Breast epithelium (tissue), 4 donors: ENCODE measurements around the gene SPIRE2. TPM values are rescaled to one million over a fixed set of nuclear protein-coding genes. Genes with fewer than 3 reads are reported as not detected.
"Not testable (repeated sequence)": the region's sequence is repeated elsewhere in the genome, so short reads cannot be mapped to it uniquely, and the experiment has no call there.

Source experiments
- DNase-seq, 2 donors: peaks; one replicate each; pipeline ENCODE4 v3.0.0-alpha.2; 2019; ENCODE audit warnings: low spot score in 2 of 2
- H3K27ac ChIP-seq, 2 donors: fragments of 200-600 bp; sonication (generic) in 1 of 2; one replicate each; pipeline ENCODE4 v1.5.1; 2016 to 2019; ENCODE audit warnings: mild to moderate bottlenecking in 1 of 2
- H3K27me3 ChIP-seq, 2 donors: fragments of 200-600 bp; sonication (generic) in 1 of 2; one replicate each; pipeline versions ENCODE4 v1.5.1 to v1.6.0; 2017 to 2019; ENCODE audit warnings: control low read depth in 1 of 2, mild to moderate bottlenecking in 1 of 2
- H3K36me3 ChIP-seq: fragments of 200-600 bp; one replicate; pipeline ENCODE4 v1.5.1; 2019
- H3K4me1 ChIP-seq, 2 donors: fragments of 200-600 bp; sonication (generic); one replicate each; pipeline ENCODE4 v1.5.1; 2016 to 2019; ENCODE audit warnings: control low read depth in 1 of 2
- H3K4me3 ChIP-seq, 3 donors: fragments of 200-600 bp; sonication (generic); 1 replicate in 2 of 3; 2 replicates in 1 of 3; pipeline ENCODE4 v1.5.1; 2016 to 2019; ENCODE audit warnings: mild to moderate bottlenecking in 3 of 3, moderate library complexity in 2 of 3
- H3K9me3 ChIP-seq, 2 donors: fragments of 200-600 bp; sonication (generic) in 1 of 2; one replicate each; pipeline ENCODE4 v1.5.1; 2016 to 2019; ENCODE audit warnings: control low read depth in 1 of 2
- POLR2A ChIP-seq: fragments of 450-650 bp; IDR thresholded peaks from one replicate; pipeline ENCODE4 v1.6.1; 2016; ENCODE audit warnings: antibody characterized with exemption, mild to moderate bottlenecking, moderate library complexity
- POLR2AphosphoS5 ChIP-seq, 3 donors: sonication (generic); formaldehyde crosslinking; IDR thresholded peaks; one replicate each; pipeline ENCODE4 v1.6.1; 2017; ENCODE audit warnings: antibody characterized with exemption in 3 of 3
- intact Hi-C: fragments of 100-400 bp; cut with DNase I; formaldehyde crosslinking; loops from one replicate; pipeline ENCODE4 v1.15.1; 2023; ENCODE audit warnings: low total_unique reads
- total RNA-seq, 3 donors: library from RNA; depleted of rRNA; stranded (reverse); fragments of >200 nt; gene quantifications; one replicate each; pipeline ENCODE4 v1.1.0, GENCODE V29; 2016
- TF ChIP-seq, protein P1 (sequence below), 3 donors: fragments of 450-650 bp; IDR thresholded peaks; one replicate each; pipeline ENCODE4 v1.5.1; 2016 to 2017; ENCODE audit warnings: antibody characterized with exemption in 3 of 3, mild to moderate bottlenecking in 3 of 3, moderate library complexity in 3 of 3

Gene SPIRE2
- total RNA-seq, 3 donors from 2014 or later, result 1.3 to 11.1 (median 7.8) TPM

DNA sequence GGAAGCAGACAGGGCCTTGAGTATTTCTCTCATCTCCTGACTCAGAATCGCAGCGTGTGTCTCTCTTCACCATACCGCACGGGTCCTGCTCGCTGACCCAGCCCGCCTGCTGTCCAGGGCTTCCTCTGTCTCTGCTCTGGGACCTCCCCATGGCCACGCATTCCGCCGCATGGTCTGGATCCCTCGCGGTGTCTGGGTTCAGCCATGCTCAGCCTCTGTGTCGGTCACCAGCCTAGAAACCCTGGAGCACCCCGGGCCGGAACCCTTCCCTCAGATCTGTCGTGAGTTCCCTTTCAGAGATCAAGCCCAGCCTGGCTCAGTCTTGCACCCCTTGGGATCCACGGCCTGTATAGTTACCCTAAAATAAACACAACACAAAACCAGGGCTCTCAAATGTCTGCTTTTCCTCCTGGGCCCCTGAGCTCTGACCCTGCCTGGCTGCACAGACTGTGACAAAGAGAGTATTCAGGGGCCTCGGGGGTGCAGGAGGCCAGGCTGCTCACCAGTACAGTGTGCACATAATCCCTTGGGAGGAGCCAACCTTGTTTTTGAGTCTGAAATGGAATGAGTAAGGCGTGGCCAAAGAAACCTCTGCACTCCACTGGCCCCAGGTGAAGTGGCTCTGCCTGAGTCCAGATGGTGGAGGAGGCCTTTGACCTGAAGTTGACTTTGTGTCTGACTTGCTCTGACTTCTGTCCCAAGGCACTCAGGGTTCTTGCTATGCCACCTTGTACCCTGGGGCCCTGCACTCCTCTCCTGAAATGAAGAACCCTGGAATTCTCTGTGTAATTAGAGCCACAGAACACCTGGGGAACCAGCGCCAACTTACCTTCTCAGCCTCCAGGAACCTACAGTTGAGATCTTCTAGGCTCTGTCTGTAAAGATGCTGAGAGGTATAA, 5.8 kb upstream of the SPIRE2 start:
- intact Hi-C loops, result no loop called here
- Histone ChIP-seq H3K4me1 (no peaks in the 10 kb centered on the region), H3K36me3 (no peaks in the 10 kb centered on the region), H3K4me3 (no peak overlapping the region), H3K27me3 (no peaks in the 10 kb centered on the region), H3K27ac (no peak overlapping the region), H3K9me3 (no peaks in the 10 kb centered on the region)
- DNase-seq, result no peak
- TF ChIP-seq POLR2A (no peak), POLR2AphosphoS5 (IDR thresholded peaks at IDR 0.05) (no peak)
- TF ChIP-seq, protein P1, sequence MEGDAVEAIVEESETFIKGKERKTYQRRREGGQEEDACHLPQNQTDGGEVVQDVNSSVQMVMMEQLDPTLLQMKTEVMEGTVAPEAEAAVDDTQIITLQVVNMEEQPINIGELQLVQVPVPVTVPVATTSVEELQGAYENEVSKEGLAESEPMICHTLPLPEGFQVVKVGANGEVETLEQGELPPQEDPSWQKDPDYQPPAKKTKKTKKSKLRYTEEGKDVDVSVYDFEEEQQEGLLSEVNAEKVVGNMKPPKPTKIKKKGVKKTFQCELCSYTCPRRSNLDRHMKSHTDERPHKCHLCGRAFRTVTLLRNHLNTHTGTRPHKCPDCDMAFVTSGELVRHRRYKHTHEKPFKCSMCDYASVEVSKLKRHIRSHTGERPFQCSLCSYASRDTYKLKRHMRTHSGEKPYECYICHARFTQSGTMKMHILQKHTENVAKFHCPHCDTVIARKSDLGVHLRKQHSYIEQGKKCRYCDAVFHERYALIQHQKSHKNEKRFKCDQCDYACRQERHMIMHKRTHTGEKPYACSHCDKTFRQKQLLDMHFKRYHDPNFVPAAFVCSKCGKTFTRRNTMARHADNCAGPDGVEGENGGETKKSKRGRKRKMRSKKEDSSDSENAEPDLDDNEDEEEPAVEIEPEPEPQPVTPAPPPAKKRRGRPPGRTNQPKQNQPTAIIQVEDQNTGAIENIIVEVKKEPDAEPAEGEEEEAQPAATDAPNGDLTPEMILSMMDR (IDR thresholded peaks at IDR 0.05), result no peak

DNA sequence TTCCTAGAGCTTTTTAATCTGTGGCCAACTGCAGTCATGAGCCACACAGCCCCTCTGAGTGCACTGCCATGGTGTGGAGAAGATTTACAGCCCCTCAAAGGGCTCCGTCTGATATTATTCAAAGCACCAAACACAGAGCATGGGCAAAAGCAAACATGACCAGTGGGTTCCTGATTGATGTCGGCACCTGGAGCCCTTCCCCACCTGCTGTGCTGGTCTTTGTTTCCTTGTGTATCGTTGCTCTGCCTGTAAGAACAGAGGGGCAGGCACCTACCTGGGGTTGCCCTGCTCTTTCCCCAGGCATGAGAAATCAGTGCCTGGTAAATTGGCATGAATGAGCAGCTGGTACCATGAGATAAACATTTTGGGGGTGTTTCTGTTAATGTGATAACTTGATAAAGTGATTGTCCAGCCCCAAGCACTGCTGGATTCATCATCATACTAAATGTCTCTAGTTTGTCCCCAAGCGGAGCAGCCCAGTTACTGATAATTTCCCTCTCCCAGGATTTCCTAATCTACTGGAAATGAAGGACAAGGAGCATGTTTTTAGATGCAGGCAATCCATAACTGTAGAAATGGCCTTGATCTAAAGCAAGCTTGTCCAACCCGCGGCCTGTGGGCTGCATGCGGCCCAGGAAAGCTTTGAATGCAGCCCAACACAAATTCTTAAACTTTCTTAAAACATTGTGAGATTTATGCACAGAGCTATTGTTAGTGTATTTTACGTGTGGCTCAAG, 5.0 kb upstream of the SPIRE2 start:
- H3K27me3 ChIP-seq, result no peaks in the 10 kb centered on the region
- intact Hi-C loops, result no loop called here
- no peak overlapping the region for H3K27ac ChIP-seq
- H3K4me1 ChIP-seq, result no peaks in the 10 kb centered on the region
- TF ChIP-seq POLR2A, result no peak
- no peak for TF ChIP-seq POLR2AphosphoS5 (IDR thresholded peaks at IDR 0.05)
- TF ChIP-seq, protein P1 (IDR thresholded peaks at IDR 0.05), result no peak
- DNase-seq, result no peak
- no peak overlapping the region for H3K4me3 ChIP-seq
- H3K9me3 ChIP-seq, result no peaks in the 10 kb centered on the region
- H3K36me3 ChIP-seq, result no peaks in the 10 kb centered on the region

DNA sequence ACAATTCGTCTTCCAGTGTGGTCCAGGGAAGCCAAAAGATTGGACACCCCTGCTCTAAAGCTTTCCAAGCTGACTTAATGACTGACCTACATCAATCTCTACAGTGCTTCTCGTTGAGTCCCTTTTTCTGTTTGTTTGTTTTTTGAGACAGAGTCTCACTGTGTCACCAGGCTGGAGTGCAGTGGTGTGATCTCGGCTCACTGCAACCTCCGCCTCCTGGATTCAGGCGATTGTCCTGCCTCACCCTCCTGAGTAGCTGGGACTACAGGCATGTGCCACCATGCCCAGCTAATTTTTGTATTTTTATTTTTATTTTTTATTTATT, 4.5 kb upstream of the SPIRE2 start:
- H3K36me3 ChIP-seq, H3K27ac ChIP-seq, intact Hi-C loops, H3K27me3 ChIP-seq, H3K4me3 ChIP-seq, H3K9me3 ChIP-seq, DNase-seq, H3K4me1 ChIP-seq: not testable (repeated sequence)

DNA sequence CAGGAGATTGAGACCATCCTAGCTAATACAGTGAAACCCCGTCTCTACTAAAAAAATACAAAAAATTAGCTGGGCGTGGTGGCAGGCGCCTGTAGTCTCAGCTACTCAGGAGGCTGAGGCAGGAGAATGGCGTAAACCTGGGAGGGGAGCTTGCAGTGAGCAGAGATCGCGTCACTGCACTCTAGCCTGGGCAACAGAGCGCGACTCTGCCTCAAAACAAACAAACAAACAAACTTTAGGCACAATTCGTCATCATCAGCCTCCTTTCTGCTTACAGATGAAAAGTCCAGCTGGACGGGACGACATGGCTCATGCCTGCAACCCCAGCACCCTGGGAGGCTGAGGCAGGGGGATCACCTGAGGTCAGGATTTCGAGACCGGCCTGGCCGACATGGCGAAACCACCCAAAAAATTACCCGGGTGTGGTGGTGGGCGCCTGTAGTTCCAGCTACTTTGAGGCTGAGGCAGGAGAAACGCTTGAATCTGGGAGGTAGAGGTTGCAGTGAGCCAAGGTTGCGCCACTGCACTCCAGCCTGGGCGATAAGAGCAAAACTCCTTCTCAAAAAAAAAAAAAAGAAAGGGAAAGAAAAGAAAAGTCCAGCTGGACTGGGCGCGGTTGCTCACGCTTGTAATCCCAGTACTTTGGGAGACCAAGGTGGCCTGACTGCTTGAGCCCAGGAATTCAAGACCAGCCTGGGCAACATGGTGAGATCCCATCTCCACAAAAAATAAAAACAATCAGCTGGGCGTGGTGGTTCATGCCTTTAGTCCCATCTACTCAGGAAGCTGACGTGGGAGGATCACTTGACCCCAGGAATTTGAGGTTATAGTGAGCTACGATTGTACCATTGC, 1.5 kb upstream of the SPIRE2 start:
- TF ChIP-seq POLR2A (no peak), POLR2AphosphoS5 (IDR thresholded peaks at IDR 0.05) (no peak)
- TF ChIP-seq, protein P1 (IDR thresholded peaks at IDR 0.05), result no peak
- intact Hi-C loops, result no loop called here
- Histone ChIP-seq H3K27me3 (no peaks in the 10 kb centered on the region), H3K27ac (no peak overlapping the region), H3K36me3 (no peaks in the 10 kb centered on the region), H3K4me1 (peaks cover 0 to 4% of the 10 kb centered on the region in 2 donors), H3K9me3 (no peaks in the 10 kb centered on the region), H3K4me3 (no peak overlapping the region)
- no peak for DNase-seq

DNA sequence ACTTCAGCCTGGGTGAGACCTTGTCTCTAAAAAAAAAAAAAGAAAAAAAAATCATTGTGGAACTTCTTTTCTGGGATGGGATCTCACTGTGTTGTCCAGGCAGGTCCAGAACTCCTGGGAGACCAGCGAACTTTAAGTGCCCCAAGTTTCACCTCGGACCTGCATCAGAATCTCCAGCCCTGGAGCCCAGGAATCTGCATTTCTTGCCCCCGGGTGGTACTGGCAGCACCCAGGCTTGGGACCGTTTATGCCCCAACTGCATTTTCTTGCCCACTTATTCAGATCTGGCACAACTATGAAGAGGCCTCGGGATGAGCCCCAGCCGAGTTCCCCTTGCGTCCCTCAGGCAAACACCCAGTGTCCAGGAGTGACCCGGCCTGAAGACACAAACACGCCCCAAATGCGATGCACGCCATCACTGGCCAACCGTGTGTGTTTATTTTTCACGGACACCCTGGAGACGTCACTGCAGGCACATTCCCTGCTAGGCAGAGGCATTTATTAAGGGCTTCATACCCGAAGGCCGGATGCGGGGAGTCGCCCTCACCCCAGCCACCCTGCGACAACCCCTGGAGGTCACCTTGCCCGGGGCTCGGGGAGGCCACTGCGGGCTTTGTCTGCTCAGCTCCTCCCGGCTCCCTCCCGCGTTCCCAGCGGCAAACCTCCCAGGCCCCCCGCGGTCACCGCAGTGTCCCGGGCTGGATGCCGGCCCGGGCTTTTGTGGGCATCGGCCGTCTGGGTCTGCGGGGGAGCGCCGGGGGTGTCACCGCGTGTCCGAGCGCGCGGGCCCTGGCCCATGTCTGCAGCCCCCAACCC, 684 bp upstream of the SPIRE2 start:
- H3K27ac ChIP-seq, result peak overlapping the region; percentile 72 to 80

More for the DNA sequence above, 684 bp upstream of the SPIRE2 start:
- H3K9me3 ChIP-seq, result no peaks in the 10 kb centered on the region
- peak overlapping the region; percentile 38 to 81 (median 71) for H3K4me3 ChIP-seq
- no peaks in the 10 kb centered on the region for H3K36me3 ChIP-seq
- no peaks in the 10 kb centered on the region for H3K27me3 ChIP-seq
- H3K4me1 ChIP-seq, result peaks cover 0 to 4% of the 10 kb centered on the region in 2 donors
- peak; percentile 49 to 75 for DNase-seq
- intact Hi-C loops, result no loop called here
- TF ChIP-seq, protein P1 (IDR thresholded peaks at IDR 0.05), result no peak
- peak in 1 of 3 donors; percentile 30 for TF ChIP-seq POLR2AphosphoS5 (IDR thresholded peaks at IDR 0.05)
